ENCODE results near the gene WDR31. TPM values are rescaled to one million over a fixed set of nuclear protein-coding genes. Genes with fewer than 3 reads are reported as not detected.
"Not testable (repeated sequence)": the region's sequence is repeated elsewhere in the genome, so short reads cannot be mapped to it uniquely, and the experiment has no call there.

WDR31 gene
- 0.77 and 0.79 TPM in 2 replicates for total RNA-seq (2014; rRNA removed; shearing (Covaris generic))

DNA sequence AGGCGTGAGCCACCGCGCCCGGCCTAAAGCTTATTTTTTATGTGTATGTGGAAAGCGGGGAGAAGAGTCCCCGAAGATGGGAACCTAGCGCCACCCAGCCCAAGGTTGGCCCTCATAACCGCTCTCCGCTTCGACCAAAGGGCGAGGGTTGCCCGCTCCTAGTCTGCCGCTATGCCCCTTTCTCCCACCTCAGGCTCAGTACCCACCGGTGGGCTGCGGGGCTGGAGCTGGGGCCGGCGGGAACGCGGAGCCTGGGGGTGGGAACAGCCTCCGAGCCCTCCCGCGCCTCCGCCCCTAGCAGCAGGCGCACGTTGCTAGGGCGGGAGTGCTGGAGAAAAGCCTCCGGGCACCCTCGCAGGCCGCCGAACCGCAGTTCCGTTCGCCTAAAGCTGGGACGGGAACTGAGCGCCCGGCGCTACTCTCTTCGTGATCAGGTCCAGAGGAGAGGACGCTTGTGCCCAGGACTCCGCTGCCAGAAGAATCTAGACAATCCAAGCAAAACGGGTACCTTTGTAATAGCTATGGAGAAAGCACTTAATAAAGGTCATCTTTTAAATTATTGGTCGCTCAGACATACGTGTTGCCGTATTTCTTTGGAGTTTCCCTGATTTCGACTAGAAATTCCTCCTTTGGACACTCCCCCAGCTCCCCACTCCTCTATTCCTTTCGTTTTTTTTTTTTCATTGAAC, at the start of gene WDR31:
Gene WDR31, minus strand, starts transcription at position 265 of the 689 bp plus-strand sequence. CDS start 8,253 bp downstream, outside the sequence.
- peak within 1 kb of the TSS; percentile 33; the same call in 1 of the 2 replicates for H3K27ac ChIP-seq

DNA sequence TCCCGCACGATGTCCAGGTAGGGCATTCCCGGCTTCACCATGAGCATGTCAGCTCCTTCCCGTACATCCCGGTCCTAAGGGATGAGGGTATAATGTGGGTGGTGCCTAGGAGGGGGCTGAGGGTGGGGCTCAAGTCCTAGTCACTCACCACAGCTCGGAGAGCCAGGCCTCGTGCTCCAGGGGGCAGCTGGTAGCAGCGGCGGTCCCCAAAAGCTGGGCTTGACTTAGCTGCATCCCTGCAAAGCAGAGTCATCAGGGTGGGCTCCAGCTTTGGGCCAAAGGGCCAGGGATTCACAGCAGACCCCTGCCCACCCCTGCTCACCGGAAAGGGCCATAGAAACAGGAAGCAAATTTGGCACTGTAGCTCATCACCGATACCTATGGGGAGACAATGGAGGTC, 49.4 kb upstream of the WDR31 start:
- Histone ChIP-seq H3K36me3 (peaks cover 4% of the 10 kb centered on the region), H3K4me3 (no peak overlapping the region), H3K9me3 (replicated peaks) (no peaks in the 10 kb centered on the region), H3K4me1 (no peaks in the 10 kb centered on the region), H3K27me3 (no peaks in the 10 kb centered on the region), H3K27ac (no peak overlapping the region)
- DNase-seq = no peak

More for the DNA sequence above, at the start of gene WDR31:
- H3K27me3 ChIP-seq = no peaks in the 10 kb centered on the region
- no peaks in the 10 kb centered on the region for H3K9me3 ChIP-seq (replicated peaks)
- no peaks in the 10 kb centered on the region for H3K36me3 ChIP-seq
- peak within 1 kb of the TSS; percentile 71 for H3K4me3 ChIP-seq
- H3K4me1 ChIP-seq = peaks cover 3% of the 10 kb centered on the region; the same call in 1 of the 2 replicates
- DNase-seq = peak; percentile 90 to 93

DNA sequence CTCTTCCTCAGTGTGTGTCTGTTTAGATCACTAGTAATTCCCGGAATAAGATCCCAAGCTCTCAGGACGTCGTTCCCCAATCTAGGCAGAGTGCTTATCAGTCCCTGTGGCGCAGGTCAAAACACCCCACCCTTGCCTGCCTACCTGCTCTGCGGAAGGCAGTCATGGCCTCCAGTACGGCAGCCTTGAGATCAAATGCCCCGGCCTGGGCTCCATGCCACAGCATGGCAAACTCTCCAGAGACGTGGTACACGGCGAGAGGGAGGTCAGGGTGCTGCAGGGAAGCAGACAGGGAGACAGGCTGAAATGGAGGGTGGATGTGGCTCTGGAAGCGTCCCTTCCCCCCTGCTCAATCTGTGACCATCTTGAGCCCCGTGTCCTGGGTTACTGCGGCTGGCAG, 48.8 kb upstream of the WDR31 start:
- DNase-seq = no peak
- H3K9me3 ChIP-seq (replicated peaks) = no peaks in the 10 kb centered on the region
- H3K36me3 ChIP-seq = peaks cover 4% of the 10 kb centered on the region
- H3K4me3 ChIP-seq = no peak overlapping the region
- no peaks in the 10 kb centered on the region for H3K27me3 ChIP-seq
- no peaks in the 10 kb centered on the region for H3K4me1 ChIP-seq
- H3K27ac ChIP-seq = no peak overlapping the region

GRCh38 chr9:113387560-113388230, 47.6 kb upstream of the WDR31 start:
- Histone ChIP-seq H3K9me3 (replicated peaks) (no peaks in the 10 kb centered on the region), H3K36me3 (peaks cover 4% of the 10 kb centered on the region), H3K27me3 (no peaks in the 10 kb centered on the region), H3K4me3 (no peak overlapping the region), H3K27ac (no peak overlapping the region), H3K4me1 (no peaks in the 10 kb centered on the region)
- no peak for DNase-seq

DNA sequence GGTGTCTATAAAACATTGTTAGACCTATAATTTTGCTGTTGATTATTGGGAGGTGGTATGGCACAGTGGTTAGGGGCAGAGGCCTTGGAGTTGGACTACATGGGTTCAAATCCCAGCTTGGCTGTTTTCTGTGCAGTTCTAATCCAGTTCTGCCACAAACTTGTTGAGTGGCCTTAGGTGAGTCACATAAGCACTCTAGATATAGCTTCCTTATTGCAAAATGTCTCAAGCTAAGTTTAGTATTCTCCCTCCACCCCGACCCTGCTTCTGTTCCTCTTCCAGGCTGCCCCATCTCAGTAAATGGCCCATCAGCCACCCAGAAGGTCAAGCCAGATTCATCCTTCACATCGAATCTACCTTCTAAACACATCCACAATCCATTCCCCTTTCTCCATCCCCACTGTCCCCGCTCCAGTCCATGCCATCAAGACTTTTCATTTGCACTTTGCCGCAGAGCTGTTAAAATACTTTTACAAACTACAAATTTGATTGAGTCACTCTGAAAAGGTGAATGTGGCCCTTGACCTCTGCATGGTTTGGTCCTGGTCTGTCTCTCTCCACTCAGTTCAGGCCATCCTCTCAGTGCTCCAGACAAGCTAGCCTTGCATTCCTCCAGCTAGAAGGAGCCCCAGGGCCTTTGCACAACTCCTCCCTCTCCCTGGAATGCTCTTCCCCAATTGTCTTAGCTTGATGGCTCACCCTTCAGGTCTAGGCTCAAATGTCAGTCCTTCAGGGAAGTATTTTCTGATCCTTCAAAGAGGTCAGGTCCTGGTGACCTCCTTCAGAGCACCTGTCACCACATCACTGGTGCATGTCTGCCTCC, 46.7 kb upstream of the WDR31 start:
- Histone ChIP-seq H3K9me3 (replicated peaks) (no peaks in the 10 kb centered on the region), H3K27ac (no peak overlapping the region), H3K4me1 (no peaks in the 10 kb centered on the region), H3K36me3 (peaks cover 4% of the 10 kb centered on the region), H3K27me3 (no peaks in the 10 kb centered on the region), H3K4me3 (no peak overlapping the region)
- no peak for DNase-seq

- Histone ChIP-seq H3K4me3 (no peak overlapping the region), H3K27ac (no peak overlapping the region), H3K9me3 (replicated peaks) (no peaks in the 10 kb centered on the region), H3K4me1 (no peaks in the 10 kb centered on the region; the same call in 1 of the 2 replicates), H3K36me3 (no peaks in the 10 kb centered on the region), H3K27me3 (no peaks in the 10 kb centered on the region; the same call in 1 of the 2 replicates)
- DNase-seq = no peak
Observed at GRCh38 chr9:113381909-113382411, 41.9 kb upstream of the WDR31 start.

DNA sequence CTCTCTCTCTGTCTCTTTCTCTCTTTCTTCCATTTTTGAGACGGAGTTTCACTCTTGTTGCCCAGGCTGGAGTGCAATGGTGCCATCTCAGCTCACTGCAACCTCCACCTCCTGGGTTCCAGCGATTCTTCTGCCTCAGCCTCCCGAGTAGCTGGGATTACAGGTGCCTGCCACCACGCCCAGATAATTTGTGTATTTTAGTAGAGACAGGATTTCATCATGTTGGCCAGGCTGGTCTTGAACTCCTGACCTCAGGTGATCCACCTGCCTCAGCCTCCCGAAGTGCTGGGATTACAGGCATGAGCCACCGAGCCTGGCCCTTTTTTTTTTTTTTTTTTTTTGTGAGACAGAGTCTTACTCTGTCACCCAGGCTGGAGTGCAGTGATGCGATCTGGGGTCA, 41.4 kb upstream of the WDR31 start:
- not testable (repeated sequence) for H3K4me3 ChIP-seq; DNase-seq; H3K36me3 ChIP-seq; H3K4me1 ChIP-seq; H3K27me3 ChIP-seq; H3K9me3 ChIP-seq (replicated peaks); H3K27ac ChIP-seq

DNA sequence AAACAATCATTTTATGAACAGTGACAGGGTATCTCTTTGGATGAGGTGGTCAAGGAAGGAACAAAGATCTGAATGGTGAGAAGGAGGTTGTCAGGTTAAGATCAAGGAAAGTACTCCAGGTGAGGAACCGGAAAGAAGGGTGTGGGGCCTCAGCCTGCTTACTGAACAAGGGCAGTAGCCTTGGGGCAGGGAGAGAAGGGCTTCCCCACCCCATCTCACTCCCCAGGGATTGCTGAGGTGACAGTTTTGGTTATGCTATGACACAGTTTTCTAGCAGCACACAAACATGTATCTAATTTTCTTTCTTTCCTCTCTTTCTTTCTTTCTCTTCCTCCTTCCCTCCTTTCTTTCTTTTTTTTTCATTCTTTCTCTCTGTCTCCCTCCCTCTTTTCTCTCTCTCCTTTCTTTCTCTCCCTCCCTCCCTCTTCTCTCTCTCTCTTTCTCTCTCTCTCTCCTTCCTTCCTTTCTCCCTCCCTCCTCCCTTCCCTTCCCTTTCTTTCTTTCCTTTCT, 40.8 kb upstream of the WDR31 start:
- Histone ChIP-seq H3K4me3 (no peak overlapping the region), H3K27me3 (no peaks in the 10 kb centered on the region; the same call in 1 of the 2 replicates), H3K4me1 (no peaks in the 10 kb centered on the region; the same call in 1 of the 2 replicates), H3K27ac (no peak overlapping the region), H3K9me3 (replicated peaks) (no peaks in the 10 kb centered on the region), H3K36me3 (no peaks in the 10 kb centered on the region)
- no peak for DNase-seq

GRCh38 chr9:113379829-113380210, 39.7 kb upstream of the WDR31 start:
- not testable (repeated sequence) for H3K36me3 ChIP-seq; H3K9me3 ChIP-seq (replicated peaks); DNase-seq; H3K4me1 ChIP-seq; H3K27ac ChIP-seq; H3K4me3 ChIP-seq; H3K27me3 ChIP-seq

GRCh38 chr9:113379094-113379828, 39.2 kb upstream of the WDR31 start:
- H3K9me3 ChIP-seq (replicated peaks); H3K27ac ChIP-seq; H3K36me3 ChIP-seq; DNase-seq; H3K27me3 ChIP-seq; H3K4me1 ChIP-seq; H3K4me3 ChIP-seq: not testable (repeated sequence)

DNA sequence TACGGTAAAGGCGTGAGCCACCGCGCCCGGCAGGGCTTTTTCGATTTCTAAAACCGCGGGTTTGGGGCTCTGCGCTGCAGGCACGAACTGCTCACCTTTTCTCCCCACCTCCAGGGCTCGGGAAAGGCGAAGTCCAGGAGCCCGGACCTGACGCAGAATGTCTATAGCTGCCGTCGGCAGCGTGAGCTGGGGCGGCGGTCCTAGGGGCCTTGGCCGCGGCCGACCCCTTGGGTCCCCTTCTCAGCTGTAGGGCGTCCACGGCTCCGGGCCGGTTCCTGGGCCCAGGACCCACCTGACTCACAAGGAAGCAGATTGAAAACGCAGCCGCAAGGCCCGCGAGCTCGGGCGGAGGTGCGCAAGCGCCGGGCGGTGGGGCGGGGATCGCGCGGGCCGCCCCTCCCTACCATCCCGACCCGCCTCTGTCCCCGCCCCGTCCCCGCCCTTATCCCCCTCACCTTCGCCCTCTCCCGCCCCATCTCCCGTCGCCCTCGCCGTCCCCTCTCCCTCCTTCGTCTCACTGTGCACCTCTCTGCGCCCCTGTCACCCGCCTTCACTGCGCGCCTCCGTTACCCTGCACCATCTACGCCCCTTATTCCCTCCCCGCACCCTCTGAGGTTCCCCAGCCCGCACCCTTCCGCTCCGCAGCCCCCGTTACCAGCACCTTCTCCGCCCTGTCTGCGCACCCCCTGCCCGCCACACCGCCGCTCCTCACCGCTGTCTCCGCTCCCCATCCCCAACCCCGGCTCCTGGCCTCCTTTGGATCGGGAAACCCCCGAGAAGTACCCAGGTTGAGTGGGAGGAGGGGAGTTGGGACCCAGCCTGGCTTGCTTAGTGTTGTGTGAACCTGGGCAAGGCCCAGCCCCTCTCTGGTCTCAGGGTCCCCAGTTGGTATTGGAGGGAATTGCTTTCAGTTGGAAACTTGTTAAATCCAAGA, 36.8 kb upstream of the WDR31 start, which contains the start of gene HDHD3:
Gene HDHD3, minus strand, starts transcription at position 353 of the 934 bp plus-strand sequence. CDS start 2,632 bp downstream, outside the sequence.
- Histone ChIP-seq H3K9me3 (replicated peaks) (no peaks in the 10 kb centered on the region), H3K27me3 (no peaks in the 10 kb centered on the region; the same call in 1 of the 2 replicates), H3K4me3 (peak within 1 kb of the TSS; percentile 80), H3K36me3 (no peaks in the 10 kb centered on the region), H3K27ac (no peak within 1 kb of the TSS), H3K4me1 (no peaks in the 10 kb centered on the region; the same call in 1 of the 2 replicates)
- peak; percentile 60 to 69 for DNase-seq

GRCh38 chr9:113375057-113376023, 35.3 kb upstream of the WDR31 start:
- H3K9me3 ChIP-seq (replicated peaks) = no peaks in the 10 kb centered on the region
- no peaks in the 10 kb centered on the region; the same call in 1 of the 2 replicates for H3K27me3 ChIP-seq
- DNase-seq = no peak
- H3K4me1 ChIP-seq = no peaks in the 10 kb centered on the region
- H3K4me3 ChIP-seq = no peak overlapping the region
- no peaks in the 10 kb centered on the region for H3K36me3 ChIP-seq
- H3K27ac ChIP-seq = no peak overlapping the region
